ENCODE measurements around the gene PDIA3. TPM values are rescaled to one million over a fixed set of nuclear protein-coding genes. Genes with fewer than 3 reads are reported as not detected.
"Not testable (repeated sequence)": the region's sequence is repeated elsewhere in the genome, so short reads cannot be mapped to it uniquely, and the experiment has no call there.

Gene PDIA3
- total RNA-seq, 1 experiment from 2014 or later = 217 TPM

- no peak for DNase-seq (ENCODE audit: low spot score)
Observed at GRCh38 chr15:43776718-43777266, 30.6 kb downstream of the PDIA3 start, which contains the start of gene ELL3. Gene ELL3 (minus strand): TSS chr15:43776966. CDS start chr15:43776901, 65 bp downstream.

- peak; percentile 71 for DNase-seq (ENCODE audit: low spot score)
Observed at GRCh38 chr15:43777267-43777914, 31.2 kb downstream of the PDIA3 start.

GRCh38 chr15:43779016-43779415, 32.8 kb downstream of the PDIA3 start:
- no peak for DNase-seq (ENCODE audit: low spot score)

DNA sequence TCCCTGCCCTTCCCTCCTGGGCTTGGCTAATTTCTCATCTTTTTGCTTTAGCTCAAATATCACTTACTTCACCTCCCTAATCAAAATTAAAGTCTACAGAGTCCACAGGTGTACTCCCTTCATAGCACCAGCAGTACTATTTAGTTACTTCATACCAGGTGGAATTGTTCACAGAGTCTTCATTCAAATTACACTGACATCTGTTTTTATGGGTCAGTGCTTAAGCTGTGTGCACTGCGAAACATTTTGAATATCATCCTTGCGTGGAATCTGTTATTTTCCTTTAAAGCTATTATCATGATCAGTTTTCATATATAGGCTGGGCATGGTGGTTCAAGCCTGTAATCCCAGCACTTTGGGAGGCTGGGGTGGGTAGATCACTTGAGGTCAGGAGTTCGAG, 43.2 kb downstream of the PDIA3 start:
- no peak for DNase-seq (ENCODE audit: low spot score)

GRCh38 chr15:43791993-43792760, 45.9 kb downstream of the PDIA3 start, which contains the start of gene SERF2:
Gene SERF2 (plus strand): TSS chr15:43792320. CDS start chr15:43792377, 57 bp downstream.
- DNase-seq (ENCODE audit: low spot score) = peak; percentile 97

GRCh38 chr15:43792761-43793476, 46.7 kb downstream of the PDIA3 start:
- DNase-seq (ENCODE audit: low spot score) = no peak

GRCh38 chr15:43793647-43794046, 47.4 kb downstream of the PDIA3 start:
- no peak for DNase-seq (ENCODE audit: low spot score)

DNA sequence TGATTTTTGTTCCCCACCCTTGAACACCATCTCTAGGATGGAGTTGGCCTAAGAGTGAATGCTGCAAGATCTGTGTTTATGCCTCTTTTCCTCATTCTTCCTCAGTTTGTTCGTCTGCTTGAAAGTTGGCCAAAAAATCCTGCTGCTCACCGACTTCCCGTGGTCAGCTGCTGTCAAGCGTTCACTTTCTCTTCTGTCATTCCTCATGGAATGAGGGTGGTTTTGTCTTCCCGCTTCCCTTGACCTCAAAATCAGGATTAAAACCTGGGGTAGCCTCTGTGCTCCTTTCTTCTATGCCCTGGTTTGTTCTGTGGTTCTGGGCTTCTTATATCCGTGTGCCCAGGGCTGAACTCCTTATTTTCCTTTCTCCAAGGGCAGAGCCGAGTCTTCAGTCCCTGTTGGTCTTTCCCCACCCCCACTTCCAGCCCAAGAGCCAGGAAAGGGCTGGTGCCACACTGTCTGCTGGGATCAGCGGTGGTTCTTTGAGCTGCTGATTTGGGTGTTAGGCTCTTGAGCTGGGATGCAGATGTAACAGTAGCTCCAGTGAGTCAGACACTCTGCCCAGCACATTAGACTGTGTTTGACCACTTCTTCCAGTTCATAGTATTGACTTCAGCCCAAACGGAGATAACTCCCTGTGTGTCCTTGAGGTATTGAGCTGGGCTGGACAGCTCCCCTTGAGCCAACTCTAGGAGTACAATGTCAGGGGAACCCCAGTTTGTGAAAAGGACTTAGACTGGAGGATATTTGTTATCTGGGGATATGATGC, 48.2 kb downstream of the PDIA3 start:
- DNase-seq (ENCODE audit: low spot score) = peak; percentile 46

GRCh38 chr15:43795197-43795596, 49.0 kb downstream of the PDIA3 start:
- no peak for DNase-seq (ENCODE audit: low spot score)

GRCh38 chr15:43795997-43796396, 49.8 kb downstream of the PDIA3 start:
- no peak for DNase-seq (ENCODE audit: low spot score)

DNA sequence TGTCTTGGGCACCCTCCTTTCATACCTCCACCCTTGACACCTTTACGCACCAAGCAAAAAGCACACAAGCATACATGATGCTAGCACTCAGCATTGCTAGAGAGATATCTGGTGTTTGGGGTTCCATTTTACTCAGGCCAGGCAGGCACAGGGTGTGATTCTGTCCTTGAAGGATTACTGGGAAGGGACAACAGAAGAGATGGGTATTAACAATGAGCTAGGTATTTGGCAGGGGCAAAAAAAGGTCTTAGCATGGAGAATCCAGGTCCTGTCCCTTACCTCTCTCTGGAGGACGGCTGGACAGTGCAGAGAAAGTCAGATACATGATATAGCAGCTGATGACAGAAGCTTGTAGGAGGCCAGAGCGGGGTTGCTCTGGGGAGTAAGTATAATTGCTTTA, 50.3 kb downstream of the PDIA3 start:
- no peak for DNase-seq (ENCODE audit: low spot score)

GRCh38 chr15:43799209-43799944, 53.1 kb downstream of the PDIA3 start:
- no peak for DNase-seq (ENCODE audit: low spot score)

GRCh38 chr15:43799945-43800285, 53.7 kb downstream of the PDIA3 start, which contains the start of gene SERINC4:
Gene SERINC4 (minus strand): TSS chr15:43800220. CDS start chr15:43799986, 234 bp downstream.
- DNase-seq (ENCODE audit: low spot score) = no peak

DNA sequence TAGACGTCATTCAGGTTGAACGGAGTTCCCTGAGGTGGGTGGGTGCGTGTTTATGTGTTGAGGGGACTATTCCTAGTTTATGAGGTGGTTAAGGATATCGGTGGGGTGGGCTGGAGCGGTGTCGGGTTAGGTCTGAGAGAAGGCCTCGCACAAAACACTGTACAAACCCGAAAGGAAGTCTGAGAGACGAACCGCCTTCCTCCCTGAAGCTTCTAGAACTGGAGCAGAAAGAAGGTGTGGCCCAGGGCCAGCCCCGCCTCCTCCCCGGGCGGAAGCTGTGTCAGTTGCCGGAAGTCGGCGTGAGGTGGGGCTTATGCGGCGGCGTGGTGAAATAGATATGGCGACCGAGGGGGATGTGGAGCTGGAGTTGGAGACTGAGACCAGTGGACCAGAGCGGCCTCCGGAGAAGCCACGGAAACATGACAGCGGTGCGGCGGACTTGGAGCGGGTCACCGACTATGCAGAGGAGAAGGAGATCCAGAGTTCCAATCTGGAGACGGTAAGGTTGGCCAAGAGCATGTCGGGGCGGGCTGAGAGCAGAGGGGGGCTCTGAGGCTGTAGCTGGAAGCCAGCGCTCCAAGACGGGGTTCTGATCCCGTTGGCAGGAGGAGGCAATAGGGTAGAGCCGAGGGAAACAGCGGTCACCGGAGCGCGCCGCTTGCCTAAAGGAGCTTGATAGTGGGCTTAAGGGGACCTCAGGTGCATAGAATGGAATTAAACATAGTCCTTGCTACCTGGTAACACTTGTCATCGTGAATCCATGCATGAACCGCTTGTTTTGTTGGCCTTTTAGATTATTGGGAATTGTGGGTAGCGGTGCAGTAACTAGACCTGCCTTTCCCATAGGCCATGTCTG, 54.3 kb downstream of the PDIA3 start, which contains the start of gene HYPK:
HYPK (plus strand) TSS at position 314 of the 856 bp plus-strand sequence; CDS start at position 338, 24 bp downstream.
- peak; percentile 80 for DNase-seq (ENCODE audit: low spot score)

DNA sequence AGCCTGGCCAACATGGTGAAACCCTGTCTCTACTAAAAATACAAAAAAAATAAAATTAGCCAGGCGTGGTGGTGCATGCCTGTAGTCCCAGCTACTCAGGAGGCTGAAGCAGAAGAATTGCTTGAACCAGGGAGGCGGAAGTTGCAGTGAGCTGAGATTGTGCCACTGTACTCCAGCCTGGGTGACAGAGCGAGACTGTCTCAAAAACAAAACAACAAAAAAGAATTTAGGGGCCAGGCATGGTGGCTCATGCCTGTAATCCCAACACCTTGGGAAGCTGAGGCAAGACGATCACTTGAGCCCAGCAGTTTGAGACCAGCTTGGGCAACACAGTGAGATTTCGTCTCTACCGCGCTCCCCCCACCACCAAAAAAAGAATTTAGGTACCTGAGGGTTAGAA, 56.4 kb downstream of the PDIA3 start:
- not testable (repeated sequence) for DNase-seq (ENCODE audit: low spot score)

- no peak for DNase-seq (ENCODE audit: low spot score)
Observed at GRCh38 chr15:43808435-43808950, 62.3 kb downstream of the PDIA3 start.

- no peak for DNase-seq (ENCODE audit: low spot score)
Observed at GRCh38 chr15:43808960-43809678, 62.9 kb downstream of the PDIA3 start.

GRCh38 chr15:43815064-43815463, 68.8 kb downstream of the PDIA3 start:
- DNase-seq (ENCODE audit: low spot score) = not testable (repeated sequence)

- DNase-seq (ENCODE audit: low spot score) = no peak
Observed at GRCh38 chr15:43821505-43821904, 75.3 kb downstream of the PDIA3 start.
